Measurements from ENCODE around the gene TOX2.
A peak's percentile ranks its signal among the peaks of the same experiment; 100 is the strongest.

TOX2 gene

GRCh38 chr20:44083220-44083933 is 168.7 kb downstream of the TOX2 start:
- DNase-seq: no peak

GRCh38 chr20:44084439-44084838 is 169.8 kb downstream of the TOX2 start:
- DNase-seq: no peak

- no peak for DNase-seq
Measured at GRCh38 chr20:44084891-44085290, 170.2 kb downstream of the TOX2 start.

GRCh38 chr20:44085616-44086434 is 171.2 kb downstream of the TOX2 start:
- DNase-seq: no peak

- DNase-seq: no peak
Measured at GRCh38 chr20:44087051-44087856, 172.6 kb downstream of the TOX2 start.

- no peak for DNase-seq
Measured at GRCh38 chr20:44087857-44088120, 173.1 kb downstream of the TOX2 start.

GRCh38 chr20:44089987-44090674 is 175.5 kb downstream of the TOX2 start:
- DNase-seq: peak; percentile 46

- no peak for DNase-seq
Measured at GRCh38 chr20:44091026-44091425, 176.4 kb downstream of the TOX2 start.

- DNase-seq: no peak
Measured at GRCh38 chr20:44092551-44093248, 178.0 kb downstream of the TOX2 start.

GRCh38 chr20:44093249-44093582 is 178.6 kb downstream of the TOX2 start:
- no peak for DNase-seq

- DNase-seq: no peak
Measured at GRCh38 chr20:44095831-44096230, 181.2 kb downstream of the TOX2 start.

- DNase-seq: no peak
Measured at GRCh38 chr20:44097521-44098255, 183.0 kb downstream of the TOX2 start.

- DNase-seq: no peak
Measured at GRCh38 chr20:44098256-44098630, 183.6 kb downstream of the TOX2 start.

GRCh38 chr20:44098657-44099056 is 184.0 kb downstream of the TOX2 start:
- DNase-seq: no peak

- no peak for DNase-seq
Measured at GRCh38 chr20:44099832-44100231, 185.2 kb downstream of the TOX2 start.

GRCh38 chr20:44102582-44102981 is 187.9 kb downstream of the TOX2 start:
- no peak for DNase-seq

- no peak for DNase-seq
Measured at GRCh38 chr20:44104798-44105517, 190.3 kb downstream of the TOX2 start.

- no peak for DNase-seq
Measured at GRCh38 chr20:44106615-44107014, 192.0 kb downstream of the TOX2 start.

GRCh38 chr20:44109951-44110361 is 195.3 kb downstream of the TOX2 start:
- no peak for DNase-seq

GRCh38 chr20:44110816-44111568 is 196.3 kb downstream of the TOX2 start:
- DNase-seq: no peak

Data from NCI-H524 treated with DMSO at 0.1 percent for 48 hours (cell line).